CD4-positive, alpha-beta T cell (primary cell): Measurements from ENCODE around the gene SSTR5. TPM values are rescaled to one million over a fixed set of nuclear protein-coding genes. Genes with fewer than 3 reads are reported as not detected.

Experiments
- ATAC-seq: fragments of 200-7000 bp; cut with Tn5 transposase; one replicate; pipeline ENCODE4 v1.10.0; 2022; ENCODE audit warnings: mild to moderate bottlenecking; ENCODE audit not compliant: poor library complexity
- CTCF ChIA-PET: fragments of 350-600 bp; sonication (Branson Sonifier 250); formaldehyde crosslinking; loops from one replicate; lab custom pipeline; 2021; ENCODE audit warnings: antibody characterized with exemption, inconsistent platforms; lab: Charles Lee
- POLR2A ChIA-PET: fragments of 350-600 bp; sonication (Branson Sonifier 250); formaldehyde crosslinking; loops from one replicate; lab custom pipeline; 2021; ENCODE audit warnings: antibody characterized with exemption, inconsistent platforms; lab: Charles Lee
- DNase-seq, 14 experiments: peaks; one replicate each; pipeline ENCODE4 v3.0.0-alpha.2; 2013 to 2020; ENCODE audit warnings: mixed read lengths in 2 of 14
- H3K27ac ChIP-seq, 2 donors: one replicate each; pipeline versions ENCODE4 v1.5.1 to v1.7.0; 2013; ENCODE audit warnings: low read length in 2 of 2, low read depth in 1 of 2, mild to moderate bottlenecking in 1 of 2
- H3K27me3 ChIP-seq, 2 experiments: 1 replicate in 1 of 2; 2 replicates in 1 of 2; pipeline versions ENCODE4 v1.6.1 to v1.7.0; 2013; ENCODE audit warnings: low read length in 2 of 2, control low read depth in 1 of 2, mild to moderate bottlenecking in 1 of 2, moderate library complexity in 1 of 2; ENCODE audit not compliant: insufficient read depth in 2 of 2, control insufficient read depth in 1 of 2
- H3K36me3 ChIP-seq: one replicate; pipeline ENCODE4 v1.6.1; 2013; ENCODE audit warnings: low read length, control low read depth; ENCODE audit not compliant: insufficient read depth
- H3K4me1 ChIP-seq: one replicate; pipeline ENCODE4 v1.6.1; 2013; ENCODE audit warnings: low read length, control low read depth; ENCODE audit not compliant: insufficient read depth
- H3K4me3 ChIP-seq: one replicate; pipeline ENCODE4 v1.5.1; 2013; ENCODE audit warnings: mild to moderate bottlenecking, low read length, moderate library complexity
- H3K9me3 ChIP-seq, 2 experiments: 1 replicate in 1 of 2; 2 replicates in 1 of 2; pipeline versions ENCODE4 v1.6.1 to v1.7.0; 2013; ENCODE audit warnings: low read length in 2 of 2, mild to moderate bottlenecking in 2 of 2, control low read depth in 1 of 2, moderate library complexity in 1 of 2; ENCODE audit not compliant: control insufficient read depth in 1 of 2, insufficient read depth in 1 of 2
- H3K27ac Mint-ChIP-seq: one replicate; pipeline ENCODE4 v1.8.0; 2020; ENCODE audit warnings: mixed read lengths
- H3K27me3 Mint-ChIP-seq: one replicate; pipeline ENCODE4 v1.8.0; 2021; ENCODE audit warnings: mixed read lengths
- H3K36me3 Mint-ChIP-seq: one replicate; pipeline ENCODE4 v1.8.0; 2021; ENCODE audit warnings: low read depth, mixed read lengths
- H3K4me1 Mint-ChIP-seq: one replicate; pipeline ENCODE4 v1.8.0; 2021; ENCODE audit warnings: low read depth, mixed read lengths
- H3K4me3 Mint-ChIP-seq: one replicate; pipeline ENCODE4 v1.8.0; 2020; ENCODE audit warnings: mild to moderate bottlenecking, mixed read lengths
- H3K9me3 Mint-ChIP-seq: one replicate; pipeline ENCODE4 v1.8.0; 2020; ENCODE audit warnings: mixed read lengths
- CTCF ChIP-seq: fragments of 200-600 bp; IDR thresholded peaks from one replicate; pipeline ENCODE4 v1.8.0; 2022; ENCODE audit warnings: antibody characterized with exemption, mild to moderate bottlenecking
- intact Hi-C, 2 experiments: fragments of 100-400 bp; cut with DNase I in 1 of 2; cut with micrococcal nuclease in 1 of 2; formaldehyde crosslinking; loops; one replicate each; pipeline versions ENCODE4 v1.15.1 to v1.9.0; 2023 to 2025; cut with DNase I, micrococcal nuclease
- total RNA-seq, 174 experiments: library from RNA in 2 of 174; stranded (reverse) in 2 of 174; gene quantifications; one replicate each; pipeline ENCODE4 v1.2.3 and lab custom pipeline; 2021 to 2026

The SSTR5 gene
- total RNA-seq, 2 experiments from 2014 or later = not detected

DNA sequence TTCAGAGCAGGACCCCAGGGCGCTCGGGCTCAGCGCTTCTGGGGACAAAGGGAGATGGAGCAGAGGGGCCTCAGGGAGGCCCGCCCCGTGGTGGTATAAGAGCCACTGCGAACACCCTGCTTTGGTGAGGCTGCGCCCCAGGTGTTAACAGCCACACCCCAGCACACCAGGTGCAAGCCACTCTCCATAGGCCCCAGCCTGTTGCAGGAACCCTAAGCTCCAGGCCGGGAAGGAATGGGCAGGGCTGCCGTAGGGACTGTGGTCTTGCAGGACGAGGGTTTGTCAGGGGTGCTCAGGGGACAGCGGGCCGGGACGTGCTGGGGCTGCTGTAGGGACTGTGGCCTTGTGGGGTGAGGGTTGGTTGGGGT lies 17.0 kb upstream of the SSTR5 start:
- H3K4me1 ChIP-seq = peaks cover 11% of the 10 kb centered on the region
- no peak overlapping the region for H3K4me3 Mint-ChIP-seq
- no peak for ATAC-seq
- peaks cover 5 to 26% of the 10 kb centered on the region in 2 experiments for H3K9me3 ChIP-seq
- H3K27me3 ChIP-seq = peaks cover 0 to 8% of the 10 kb centered on the region in 2 experiments
- CTCF ChIA-PET = no interaction called here
- no peaks in the 10 kb centered on the region for H3K9me3 Mint-ChIP-seq
- no peaks in the 10 kb centered on the region for H3K36me3 Mint-ChIP-seq
- H3K36me3 ChIP-seq = no peaks in the 10 kb centered on the region
- POLR2A ChIA-PET = no interaction called here
- no peak for DNase-seq
- intact Hi-C loops = loop anchor here (1.0 to 5.0 kb wide), 3 partner anchors 59 to 243 kb away; no protein-coding TSS in a partner anchor
- H3K4me1 Mint-ChIP-seq = no peaks in the 10 kb centered on the region
- no peak overlapping the region for H3K27ac Mint-ChIP-seq
- no peak overlapping the region for H3K4me3 ChIP-seq
- no peak for TF ChIP-seq CTCF
- H3K27ac ChIP-seq = no peak overlapping the region
- H3K27me3 Mint-ChIP-seq = peaks cover 4% of the 10 kb centered on the region

GRCh38 chr16:1056196-1056595 lies 16.4 kb upstream of the SSTR5 start:
- Histone ChIP-seq H3K4me3 (no peak overlapping the region), H3K27me3 (peaks cover 0 to 8% of the 10 kb centered on the region in 2 experiments), H3K27ac (no peak overlapping the region), H3K4me1 (peaks cover 11% of the 10 kb centered on the region), H3K36me3 (no peaks in the 10 kb centered on the region), H3K9me3 (peaks cover 5 to 26% of the 10 kb centered on the region in 2 experiments)
- H3K27me3 Mint-ChIP-seq = peaks cover 4% of the 10 kb centered on the region
- intact Hi-C loops = loop anchor here in 1 of 2 experiments (5.0 kb wide), 1 partner anchor 244 kb away; no protein-coding TSS in a partner anchor
- ATAC-seq (no peak), DNase-seq (no peak)
- H3K4me1 Mint-ChIP-seq = no peaks in the 10 kb centered on the region
- no peak overlapping the region for H3K27ac Mint-ChIP-seq
- H3K9me3 Mint-ChIP-seq = no peaks in the 10 kb centered on the region
- POLR2A ChIA-PET = interaction anchor here (2.2 kb wide), 1 partner anchor 75 kb away, joined by 8 read pairs; the partner anchor contains the start of gene SOX8
- CTCF ChIA-PET = no interaction called here
- TF ChIP-seq CTCF = no peak
- H3K4me3 Mint-ChIP-seq = no peak overlapping the region
- H3K36me3 Mint-ChIP-seq = no peaks in the 10 kb centered on the region

DNA sequence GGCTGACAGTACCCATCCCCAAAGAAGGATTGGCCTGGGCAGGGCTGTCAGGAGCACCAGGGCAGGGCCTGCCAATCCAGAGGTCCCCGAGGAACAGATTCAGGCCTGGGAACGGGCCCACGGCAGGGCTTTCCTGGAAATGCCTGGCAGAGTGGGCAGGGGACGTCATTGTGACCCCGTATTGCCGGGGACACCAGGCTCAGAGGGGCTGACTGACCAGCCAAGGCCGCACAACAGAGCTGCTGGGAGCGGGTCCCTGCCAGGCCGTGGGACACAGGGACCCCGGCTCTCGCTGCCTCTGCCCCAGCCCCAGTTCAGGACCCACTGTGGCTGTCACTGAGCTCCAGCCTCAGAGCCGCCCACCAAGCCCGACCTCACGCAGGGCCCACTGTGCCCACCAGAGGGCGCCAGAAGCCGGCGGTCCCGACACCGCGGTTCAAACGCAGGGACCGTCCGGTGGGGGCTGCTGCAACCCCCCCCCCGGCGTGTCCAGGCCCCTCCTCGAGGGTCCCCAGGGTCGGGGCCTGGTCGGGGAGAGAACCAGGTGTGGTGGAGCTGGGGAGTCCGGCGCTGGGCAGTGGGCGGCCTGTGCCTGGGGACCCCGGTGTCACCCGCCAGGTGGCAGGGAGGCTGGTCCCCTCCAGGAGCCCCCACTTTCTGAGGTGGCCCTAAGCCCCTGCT lies 15.2 kb upstream of the SSTR5 start:
- Mint-ChIP-seq H3K9me3 (no peaks in the 10 kb centered on the region), H3K4me1 (no peaks in the 10 kb centered on the region), H3K27me3 (peaks cover 4% of the 10 kb centered on the region), H3K27ac (no peak overlapping the region), H3K36me3 (no peaks in the 10 kb centered on the region), H3K4me3 (no peak overlapping the region)
- H3K27me3 ChIP-seq = peaks cover 0 to 8% of the 10 kb centered on the region in 2 experiments
- peaks cover 5 to 26% of the 10 kb centered on the region in 2 experiments for H3K9me3 ChIP-seq
- ATAC-seq (peak; percentile 77), DNase-seq (peak; percentile 32 to 77 (median 56))
- peak; percentile 73 for TF ChIP-seq CTCF
- H3K36me3 ChIP-seq = no peaks in the 10 kb centered on the region
- no peak overlapping the region for H3K27ac ChIP-seq
- intact Hi-C loops = loop anchor here (1.0 to 5.0 kb wide), 2 partner anchors 137 to 245 kb away; no protein-coding TSS in a partner anchor
- H3K4me3 ChIP-seq = no peak overlapping the region
- peaks cover 11% of the 10 kb centered on the region for H3K4me1 ChIP-seq
- CTCF ChIA-PET = interaction anchor here (0.7 to 1.4 kb wide), 5 partner anchors 10 to 93 kb away, joined by 3 to 5 read pairs (median 3); no protein-coding TSS in a partner anchor
- POLR2A ChIA-PET = interaction anchor here (2.2 kb wide), 1 partner anchor 77 kb away, joined by 8 read pairs; the partner anchor contains the start of gene SOX8
